AG09319 (cell line): Measurements from ENCODE around the gene RAI1.

Experiments used
- DNase-seq: peaks from one replicate; pipeline ENCODE4 v3.0.0-alpha.2; 2010; ENCODE audit warnings: low read depth; ENCODE audit errors: extremely low read depth
- CTCF ChIP-seq: IDR thresholded peaks from 2 replicates; pipeline ENCODE4 v1.5.1; 2011; ENCODE audit warnings: low read depth, mild to moderate bottlenecking, inconsistent platforms, low read length, moderate library complexity

Gene RAI1

GRCh38 chr17:17760872-17761550 is 79.8 kb downstream of the RAI1 start:
- no peak for TF ChIP-seq CTCF

DNA sequence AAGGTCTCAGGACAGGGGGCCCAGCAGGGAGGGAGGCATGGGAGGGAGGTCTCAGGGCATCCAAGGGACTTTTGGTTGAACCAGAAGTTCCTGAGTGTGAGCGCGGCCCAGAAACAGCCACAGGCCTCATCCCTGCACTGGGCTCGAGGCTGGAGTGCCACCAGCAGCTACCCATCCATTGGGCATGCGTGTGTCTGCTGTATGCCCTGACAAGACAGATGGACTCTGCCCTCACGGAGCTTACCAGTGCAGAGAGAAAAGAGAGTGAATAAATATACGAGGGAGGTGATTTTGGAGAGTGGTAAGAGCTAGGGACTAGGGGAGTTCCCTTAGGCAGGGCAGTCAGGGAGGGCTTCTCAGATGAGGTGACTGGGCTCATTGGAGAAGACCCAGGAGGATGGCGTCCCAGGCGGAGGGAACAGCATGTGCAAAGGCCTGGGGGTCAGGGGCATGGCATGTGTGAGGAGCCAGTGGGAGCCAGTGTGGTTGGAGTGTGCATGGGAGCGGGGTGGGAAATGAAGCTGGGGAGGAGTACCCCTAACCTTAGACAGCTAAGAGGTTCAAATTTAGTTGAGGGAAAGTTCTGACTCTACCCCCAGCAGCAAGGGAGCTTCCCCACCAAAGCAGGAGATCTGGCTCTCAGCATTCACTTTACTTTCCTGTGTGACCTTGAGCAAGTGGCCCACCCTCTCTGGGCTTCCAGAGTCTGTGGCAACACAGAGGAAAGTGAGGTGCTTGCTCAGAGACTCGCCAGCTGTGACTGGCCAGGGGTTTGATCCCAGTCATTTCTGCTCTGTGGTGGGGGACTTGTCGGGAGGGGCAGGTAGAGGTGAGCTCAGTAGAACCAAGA is 80.9 kb downstream of the RAI1 start:
- no peak for TF ChIP-seq CTCF
- no peak for DNase-seq

More at GRCh38 chr17:17760872-17761550, 79.8 kb downstream of the RAI1 start:
- DNase-seq = no peak

DNA sequence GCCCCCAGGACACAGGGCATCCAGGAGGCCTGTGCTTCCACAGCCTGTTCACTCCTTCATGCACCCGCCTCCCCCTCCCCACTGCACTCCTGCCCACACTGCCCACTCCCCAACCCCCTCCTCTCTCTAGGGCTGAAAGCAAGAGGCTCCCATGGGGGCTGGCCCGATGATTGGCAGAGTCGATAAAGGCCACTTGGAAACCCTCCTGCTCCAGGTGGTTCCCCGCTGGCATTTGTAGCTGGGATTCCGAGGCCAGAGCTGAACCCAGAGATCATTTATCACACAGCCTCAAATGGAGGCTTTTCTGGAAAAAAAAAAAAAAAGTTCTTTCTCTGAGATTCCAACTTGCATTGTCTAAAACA is 81.5 kb downstream of the RAI1 start:
- no peak for TF ChIP-seq CTCF
- DNase-seq = no peak

DNA sequence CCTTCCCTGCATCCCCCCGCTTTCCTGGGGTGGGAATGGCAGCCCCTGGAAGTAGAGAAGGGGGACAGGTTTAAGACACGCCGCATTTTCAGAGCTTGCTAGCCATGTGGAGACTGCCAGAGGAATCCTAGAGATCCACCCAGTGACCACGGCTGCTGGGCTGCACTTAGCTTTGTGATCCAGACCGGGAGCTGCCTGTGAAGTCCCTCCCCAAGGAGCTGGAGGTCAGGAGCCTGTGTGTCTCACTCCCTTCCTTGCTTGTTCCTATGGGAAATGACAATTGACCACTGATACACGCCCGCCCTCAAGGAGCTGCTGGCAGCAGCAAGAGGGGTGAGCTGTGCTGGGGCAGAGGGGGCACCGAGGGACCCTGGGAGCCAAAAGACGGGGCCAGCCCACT is 81.9 kb downstream of the RAI1 start:
- DNase-seq = no peak
- TF ChIP-seq CTCF = no peak

DNA sequence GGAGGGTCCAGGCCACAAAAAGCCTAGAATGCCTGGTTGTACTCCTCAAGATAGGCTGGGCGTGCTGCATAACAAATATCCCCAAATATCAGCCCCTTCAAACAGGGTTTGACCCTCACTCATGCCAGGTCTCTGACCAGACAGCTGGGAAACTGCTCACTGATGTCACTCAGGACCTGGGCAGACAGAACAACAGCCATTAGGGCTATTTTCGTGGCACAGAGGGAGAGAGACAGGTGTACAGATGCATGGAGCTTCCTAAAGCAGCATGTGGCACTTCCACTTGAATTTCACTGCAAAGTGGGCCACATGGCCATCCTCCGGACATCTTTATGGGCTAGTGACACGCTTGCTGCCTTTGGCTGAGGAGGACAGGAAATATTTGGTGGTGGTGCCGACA is 82.5 kb downstream of the RAI1 start:
- DNase-seq = no peak
- no peak for TF ChIP-seq CTCF

DNA sequence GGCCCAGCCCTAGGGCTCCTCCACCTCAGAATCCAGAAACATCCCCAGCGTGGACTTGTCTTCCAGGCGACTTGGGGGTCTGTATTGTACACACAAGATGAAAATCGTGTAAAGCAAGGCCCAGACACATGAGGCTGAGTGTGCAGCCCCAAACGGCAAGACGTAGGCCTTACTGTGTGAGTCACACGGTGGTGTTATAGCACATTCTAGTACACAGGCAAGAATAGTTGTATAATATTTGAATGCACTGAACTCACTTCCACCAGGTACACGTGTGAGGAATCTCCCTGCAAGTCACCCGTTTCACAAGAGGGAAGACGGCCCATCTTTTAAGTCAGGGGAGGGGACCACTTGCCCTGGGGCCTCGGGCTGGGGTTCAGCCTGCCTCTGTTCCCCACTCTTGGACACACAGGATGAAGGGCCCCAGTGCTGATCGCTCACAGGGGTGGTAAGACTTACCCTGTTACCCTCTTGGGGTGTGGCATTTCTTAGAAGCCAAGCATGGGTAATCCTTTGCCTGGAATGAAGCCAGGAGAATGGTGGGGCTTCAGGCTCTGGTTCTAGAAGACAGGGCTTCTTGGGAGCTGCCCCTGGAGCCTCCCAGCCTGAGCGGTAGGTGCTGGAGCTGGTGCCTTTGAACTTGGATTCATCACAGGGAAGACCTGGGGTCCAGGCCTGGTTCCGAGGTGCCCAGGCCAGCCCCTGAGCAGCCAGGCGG is 84.3 kb downstream of the RAI1 start:
- no peak for TF ChIP-seq CTCF

More for the DNA sequence above, 84.3 kb downstream of the RAI1 start:
- no peak for DNase-seq
